Measurements from ENCODE around the gene MAN2B2.
"Not testable (repeated sequence)": the region's sequence is repeated elsewhere in the genome, so short reads cannot be mapped to it uniquely, and the experiment has no call there.

Gene MAN2B2

GRCh38 chr4:6626066-6626465, 51.1 kb downstream of the MAN2B2 start:
- no peak overlapping the region for H3K4me3 ChIP-seq (ENCODE audit: control insufficient read depth, low read depth, low read length)
- no peak for DNase-seq (ENCODE audit: low read depth)
- TF ChIP-seq CTCF (IDR thresholded peaks at IDR 0.05; ENCODE audit: control insufficient read depth, insufficient read depth, low read depth, low read length, missing control alignments): no peak

DNA sequence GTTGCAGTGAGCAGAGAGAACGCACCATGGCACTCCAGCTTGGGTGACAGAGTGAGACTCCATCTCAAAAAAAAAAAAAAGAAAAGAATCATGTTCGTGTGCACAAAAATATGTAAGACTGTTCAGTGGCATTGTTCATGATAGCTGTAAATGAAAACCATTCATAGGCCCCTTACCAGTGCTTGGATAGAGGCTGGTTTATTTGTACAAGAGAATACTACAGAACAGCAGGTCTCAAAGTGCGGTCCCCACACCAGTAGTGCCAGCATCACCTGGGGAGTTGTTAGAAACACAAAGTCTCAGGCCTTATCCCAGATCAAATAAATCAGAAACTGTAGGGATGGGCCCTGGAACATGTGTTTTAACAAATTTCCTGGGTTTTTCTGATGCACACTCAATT, 52.8 kb downstream of the MAN2B2 start:
- no peak overlapping the region for H3K4me3 ChIP-seq (ENCODE audit: control insufficient read depth, low read depth, low read length)
- no peak for DNase-seq (ENCODE audit: low read depth)
- TF ChIP-seq CTCF (IDR thresholded peaks at IDR 0.05; ENCODE audit: control insufficient read depth, insufficient read depth, low read depth, low read length, missing control alignments): no peak

- not testable (repeated sequence) for DNase-seq (ENCODE audit: low read depth); H3K4me3 ChIP-seq (ENCODE audit: control insufficient read depth, low read depth, low read length)
These were observed 53.5 kb downstream of the MAN2B2 start for GRCh38 chr4:6628484-6628883.

DNA sequence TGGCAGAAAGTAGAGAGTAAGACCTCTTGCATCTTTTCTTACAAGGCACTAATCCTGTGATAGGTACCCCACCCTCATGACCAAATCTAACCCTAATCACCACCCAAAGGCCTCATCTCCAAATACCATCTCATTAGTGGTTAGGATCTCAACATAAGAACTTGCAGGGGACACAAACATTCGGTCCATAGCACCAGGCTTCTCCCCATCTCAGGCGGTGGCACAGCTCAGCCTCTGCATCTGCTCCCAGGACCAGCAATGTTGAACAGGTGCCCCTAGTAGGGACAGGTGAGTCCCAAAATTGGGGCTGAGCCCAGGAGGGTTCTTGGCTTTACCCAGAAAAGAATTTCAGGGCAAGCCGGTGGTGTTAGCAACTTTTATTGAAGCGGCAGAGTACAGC, 57.1 kb downstream of the MAN2B2 start:
- no peak for TF ChIP-seq CTCF (IDR thresholded peaks at IDR 0.05; ENCODE audit: control insufficient read depth, insufficient read depth, low read depth, low read length, missing control alignments)
- DNase-seq (ENCODE audit: low read depth): no peak
- H3K4me3 ChIP-seq (ENCODE audit: control insufficient read depth, low read depth, low read length): no peak overlapping the region

DNA sequence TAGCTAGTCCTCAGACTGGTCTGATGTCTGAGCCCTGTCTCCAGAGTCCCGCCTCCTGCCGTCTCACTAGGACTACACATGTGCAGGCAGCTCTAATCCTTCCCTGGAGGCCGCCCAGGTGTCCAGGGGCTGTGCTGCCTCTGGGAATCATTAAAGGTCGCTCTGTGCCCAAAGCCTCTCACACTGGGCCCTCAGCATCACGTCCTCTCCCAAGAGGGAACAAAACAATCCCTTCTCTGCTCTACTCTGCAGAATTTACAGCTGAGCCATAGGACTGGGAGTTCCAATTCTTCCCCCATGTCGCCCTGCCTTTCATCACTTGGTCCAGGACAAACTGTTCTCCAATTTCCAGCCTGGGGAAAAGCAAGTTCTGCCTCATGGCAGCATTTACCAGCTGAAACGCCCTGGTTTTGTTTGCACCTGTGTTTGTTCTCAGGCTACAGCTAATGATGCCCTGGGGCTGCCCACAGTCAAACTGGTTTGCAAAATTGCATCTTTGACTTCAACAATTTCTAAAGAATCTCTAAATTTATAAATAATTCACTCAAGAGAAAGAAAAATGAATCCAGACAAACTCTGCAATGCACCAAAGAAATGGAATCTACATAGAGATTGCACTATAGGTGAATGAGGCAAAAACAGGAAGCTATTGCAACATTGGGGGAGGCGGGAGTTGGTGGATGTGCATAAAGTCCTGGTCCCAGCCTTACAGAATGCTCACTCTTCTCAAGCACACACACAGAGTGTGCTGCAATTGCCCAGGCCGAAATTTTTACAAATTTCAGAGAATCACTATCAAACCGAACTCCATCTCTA, 58.3 kb downstream of the MAN2B2 start:
- DNase-seq (ENCODE audit: low read depth): no peak
- no peak for TF ChIP-seq CTCF (IDR thresholded peaks at IDR 0.05; ENCODE audit: control insufficient read depth, insufficient read depth, low read depth, low read length, missing control alignments)
- H3K4me3 ChIP-seq (ENCODE audit: control insufficient read depth, low read depth, low read length): no peak overlapping the region

DNA sequence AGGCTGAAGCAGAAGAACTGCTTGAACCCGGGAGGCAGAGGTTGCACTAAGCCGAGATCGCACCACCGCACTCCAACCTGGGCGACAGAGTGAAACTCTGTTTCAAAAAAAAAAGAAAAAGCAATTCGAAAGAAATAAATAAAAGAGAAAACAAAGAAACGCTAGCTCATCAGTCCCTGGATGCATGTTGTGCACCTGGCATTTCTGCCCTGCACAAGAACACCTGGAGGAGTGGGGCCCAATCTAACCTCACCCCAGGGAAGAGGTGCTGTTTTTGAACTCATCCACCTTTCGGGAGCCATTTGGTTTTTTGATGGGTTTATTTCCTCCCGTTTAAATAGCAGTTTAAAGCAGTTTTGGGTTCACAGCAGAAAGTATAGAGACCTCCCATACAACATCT, 59.8 kb downstream of the MAN2B2 start:
- no peak for DNase-seq (ENCODE audit: low read depth)
- TF ChIP-seq CTCF (IDR thresholded peaks at IDR 0.05; ENCODE audit: control insufficient read depth, insufficient read depth, low read depth, low read length, missing control alignments): no peak
- H3K4me3 ChIP-seq (ENCODE audit: control insufficient read depth, low read depth, low read length): no peak overlapping the region

DNA sequence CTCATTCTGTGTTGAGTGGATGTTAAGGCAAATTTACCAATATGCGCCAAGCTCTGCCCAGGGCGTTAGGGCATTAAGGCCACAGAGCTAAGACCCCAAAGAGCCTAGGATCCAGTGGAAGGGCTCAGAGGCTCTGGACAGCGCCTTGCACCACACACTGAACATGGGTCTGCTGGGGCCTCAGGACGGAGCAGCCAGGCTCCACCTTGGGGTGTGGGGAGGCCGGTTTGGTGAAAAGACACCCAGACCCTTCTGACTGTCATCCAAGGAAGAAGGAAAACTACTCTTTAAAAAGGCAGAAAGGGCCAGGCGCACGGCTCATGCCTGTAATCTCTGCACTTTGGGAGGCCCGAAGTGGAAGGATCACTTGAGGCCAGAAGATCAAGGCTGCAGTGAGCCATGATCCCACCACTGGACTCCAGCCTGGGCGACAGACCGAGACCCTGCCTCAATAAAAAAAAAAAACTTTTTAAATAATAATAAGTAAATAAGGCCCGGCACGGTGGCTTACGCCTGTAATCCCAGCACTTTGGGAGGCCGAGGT, 64.2 kb downstream of the MAN2B2 start:
- no peak overlapping the region for H3K4me3 ChIP-seq (ENCODE audit: control insufficient read depth, low read depth, low read length)
- no peak for DNase-seq (ENCODE audit: low read depth)
- no peak for TF ChIP-seq CTCF (IDR thresholded peaks at IDR 0.05; ENCODE audit: control insufficient read depth, insufficient read depth, low read depth, low read length, missing control alignments)

All from AG09309 (cell line).